ENCODE measurements around the gene SAMD14. TPM values are rescaled to one million over a fixed set of nuclear protein-coding genes. Genes with fewer than 3 reads are reported as not detected.

SAMD14 gene
- total RNA-seq, 2 donors from 2014 or later, result 2.6 to 5.0 TPM

GRCh38 chr17:50148226-50149090, 18.5 kb upstream of the SAMD14 start:
- ATAC-seq (peak; percentile 7 to 44), DNase-seq (ENCODE audit: low spot score) (peak; percentile 80)
- Mint-ChIP-seq H3K27ac (peak overlapping the region; percentile 97), H3K4me3 (peak overlapping the region; percentile 97), H3K36me3 (peaks cover 10% of the 10 kb centered on the region), H3K27me3 (no peaks in the 10 kb centered on the region), H3K4me1 (ENCODE audit: low read depth in 2 of 2) (peaks cover 41 to 45% of the 10 kb centered on the region in 2 donors), H3K9me3 (no peaks in the 10 kb centered on the region)

GRCh38 chr17:50147841-50148225, 17.9 kb upstream of the SAMD14 start:
- ATAC-seq, result no peak
- no peaks in the 10 kb centered on the region for H3K27me3 Mint-ChIP-seq
- H3K36me3 Mint-ChIP-seq, result peaks cover 14% of the 10 kb centered on the region
- H3K9me3 Mint-ChIP-seq, result no peaks in the 10 kb centered on the region
- H3K4me3 Mint-ChIP-seq, result peak overlapping the region; percentile 97
- H3K27ac Mint-ChIP-seq, result peak overlapping the region; percentile 97
- DNase-seq (ENCODE audit: low spot score), result no peak
- peaks cover 47 to 52% of the 10 kb centered on the region in 2 donors for H3K4me1 Mint-ChIP-seq (ENCODE audit: low read depth in 2 of 2)

- Mint-ChIP-seq H3K4me1 (ENCODE audit: low read depth in 2 of 2) (peaks cover 52 to 55% of the 10 kb centered on the region in 2 donors), H3K27me3 (no peaks in the 10 kb centered on the region), H3K36me3 (peaks cover 19% of the 10 kb centered on the region), H3K9me3 (no peaks in the 10 kb centered on the region), H3K4me3 (peak overlapping the region; percentile 97), H3K27ac (peak overlapping the region; percentile 97)
- ATAC-seq (no peak), DNase-seq (ENCODE audit: low spot score) (no peak)
Measured at GRCh38 chr17:50146927-50147665, 17.1 kb upstream of the SAMD14 start.

- Mint-ChIP-seq H3K4me3 (peak overlapping the region; percentile 97), H3K9me3 (no peaks in the 10 kb centered on the region), H3K27ac (peak overlapping the region; percentile 97), H3K36me3 (peaks cover 19% of the 10 kb centered on the region), H3K4me1 (ENCODE audit: low read depth in 2 of 2) (peaks cover 58 to 61% of the 10 kb centered on the region in 2 donors), H3K27me3 (no peaks in the 10 kb centered on the region)
- ATAC-seq, result no peak
- no peak for DNase-seq (ENCODE audit: low spot score)
Measured at GRCh38 chr17:50146230-50146926, 16.4 kb upstream of the SAMD14 start.

GRCh38 chr17:50145532-50146229, 15.7 kb upstream of the SAMD14 start:
- Mint-ChIP-seq H3K27me3 (no peaks in the 10 kb centered on the region), H3K36me3 (peaks cover 19% of the 10 kb centered on the region), H3K4me3 (peak overlapping the region; percentile 64), H3K27ac (peak overlapping the region; percentile 86 to 97), H3K4me1 (ENCODE audit: low read depth in 2 of 2) (peaks cover 65 to 68% of the 10 kb centered on the region in 2 donors), H3K9me3 (no peaks in the 10 kb centered on the region)
- no peak for DNase-seq (ENCODE audit: low spot score)
- no peak for ATAC-seq

- Mint-ChIP-seq H3K27me3 (no peaks in the 10 kb centered on the region), H3K27ac (peak overlapping the region; percentile 86 to 97), H3K9me3 (no peaks in the 10 kb centered on the region), H3K4me3 (peak overlapping the region; percentile 64), H3K4me1 (ENCODE audit: low read depth in 2 of 2) (peaks cover 72 to 75% of the 10 kb centered on the region in 2 donors), H3K36me3 (peaks cover 19% of the 10 kb centered on the region)
- DNase-seq (ENCODE audit: low spot score), result no peak
- ATAC-seq, result no peak
Measured at GRCh38 chr17:50144845-50145531, 15.0 kb upstream of the SAMD14 start.

GRCh38 chr17:50144355-50144754, 14.4 kb upstream of the SAMD14 start:
- H3K4me1 Mint-ChIP-seq (ENCODE audit: low read depth in 2 of 2), result peaks cover 78 to 81% of the 10 kb centered on the region in 2 donors
- peaks cover 24% of the 10 kb centered on the region for H3K36me3 Mint-ChIP-seq
- H3K9me3 Mint-ChIP-seq, result no peaks in the 10 kb centered on the region
- peak overlapping the region; percentile 60 to 86 for H3K27ac Mint-ChIP-seq
- H3K27me3 Mint-ChIP-seq, result no peaks in the 10 kb centered on the region
- H3K4me3 Mint-ChIP-seq, result peak overlapping the region; percentile 64
- ATAC-seq (no peak), DNase-seq (ENCODE audit: low spot score) (no peak)

GRCh38 chr17:50143461-50144176, 13.7 kb upstream of the SAMD14 start:
- H3K9me3 Mint-ChIP-seq, result no peaks in the 10 kb centered on the region
- H3K4me1 Mint-ChIP-seq (ENCODE audit: low read depth in 2 of 2), result peaks cover 78 to 82% of the 10 kb centered on the region in 2 donors
- H3K27ac Mint-ChIP-seq, result peak overlapping the region; percentile 69 to 86
- H3K36me3 Mint-ChIP-seq, result peaks cover 24% of the 10 kb centered on the region
- no peaks in the 10 kb centered on the region for H3K27me3 Mint-ChIP-seq
- peak overlapping the region; percentile 27 for H3K4me3 Mint-ChIP-seq
- DNase-seq (ENCODE audit: low spot score) (no peak), ATAC-seq (no peak)

GRCh38 chr17:50141745-50142110, 11.8 kb upstream of the SAMD14 start:
- Mint-ChIP-seq H3K4me1 (ENCODE audit: low read depth in 2 of 2) (peaks cover 85 to 89% of the 10 kb centered on the region in 2 donors), H3K9me3 (no peaks in the 10 kb centered on the region), H3K27me3 (no peaks in the 10 kb centered on the region), H3K36me3 (peaks cover 26% of the 10 kb centered on the region), H3K4me3 (peak overlapping the region; percentile 58), H3K27ac (peak overlapping the region; percentile 69 to 82)
- ATAC-seq (peak; percentile 41 to 70), DNase-seq (ENCODE audit: low spot score) (no peak)

- Mint-ChIP-seq H3K27ac (peak overlapping the region; percentile 69 to 82), H3K9me3 (no peaks in the 10 kb centered on the region), H3K36me3 (peaks cover 26% of the 10 kb centered on the region), H3K27me3 (no peaks in the 10 kb centered on the region), H3K4me3 (peak overlapping the region; percentile 64), H3K4me1 (ENCODE audit: low read depth in 2 of 2) (peaks cover 83 to 86% of the 10 kb centered on the region in 2 donors)
- ATAC-seq (no peak), DNase-seq (ENCODE audit: low spot score) (no peak)
Measured at GRCh38 chr17:50141026-50141744, 11.2 kb upstream of the SAMD14 start.

GRCh38 chr17:50139950-50140885, 10.3 kb upstream of the SAMD14 start:
- ATAC-seq (peak; percentile 86), DNase-seq (ENCODE audit: low spot score) (peak; percentile 76)
- Mint-ChIP-seq H3K4me1 (ENCODE audit: low read depth in 2 of 2) (peaks cover 74 to 78% of the 10 kb centered on the region in 2 donors), H3K27ac (peak overlapping the region; percentile 69 to 82), H3K9me3 (no peaks in the 10 kb centered on the region), H3K36me3 (peaks cover 26% of the 10 kb centered on the region), H3K27me3 (no peaks in the 10 kb centered on the region), H3K4me3 (peak overlapping the region; percentile 64)
